Measurements from ENCODE around the gene WNT2B. TPM values are rescaled to one million over a fixed set of nuclear protein-coding genes. Genes with fewer than 3 reads are reported as not detected.

Gene WNT2B
- polyA plus RNA-seq, 1 of the 3 experiments (the other 2 are of a cell fraction): 4.3 TPM

DNA sequence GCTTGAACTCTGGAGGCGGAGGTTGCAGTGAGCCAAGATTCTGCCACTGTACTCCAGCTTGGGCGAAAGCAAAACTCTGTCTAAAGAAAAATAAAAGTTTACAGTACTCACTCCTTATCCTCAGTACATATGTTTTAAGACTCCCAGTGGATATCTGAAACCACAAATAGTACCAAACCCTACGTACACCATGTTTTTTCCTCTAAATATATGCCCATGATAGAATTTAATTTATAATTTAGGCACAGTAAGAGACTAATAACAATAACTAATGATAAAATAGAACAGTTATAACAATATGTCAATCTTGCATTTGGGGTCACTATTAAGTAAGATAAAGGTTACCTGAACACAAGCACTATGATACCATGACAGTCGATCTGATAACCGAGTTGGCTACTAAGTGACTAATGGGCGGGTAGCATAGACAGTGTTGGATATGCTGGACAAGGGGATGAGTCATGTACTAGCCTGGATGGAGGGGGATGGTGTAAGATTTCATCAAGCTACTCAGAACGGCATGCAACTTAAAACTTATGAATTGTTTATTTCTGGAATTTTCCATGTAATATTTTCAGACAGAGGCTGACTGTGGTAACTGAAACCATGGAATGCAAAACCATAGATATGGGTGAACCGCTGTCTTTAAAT lies 66.5 kb downstream of the WNT2B start:
- Histone ChIP-seq H3K4me2 (0 out of 2 replicates have a peak overlapping the region, but pooled peaks have one; percentile 2), H3K27ac (ENCODE audit: low read depth in 2 of 2, low read length in 1 of 2) (peak overlapping the region; percentile 0 to 57; a peak in 3 of 4 replicates)
- DNase-seq: no peak
- TF ChIP-seq CTCF (IDR thresholded peaks at IDR 0.05) (no peak), MAX (IDR thresholded peaks at IDR 0.05; ENCODE audit: low read depth) (peak; percentile 48; the same call in 1 of the 2 replicates), RCOR1 (IDR thresholded peaks at IDR 0.05; ENCODE audit: low read length) (no peak), YY1 (IDR thresholded peaks at IDR 0.05; ENCODE audit: low read depth) (no peak; the same call in 1 of the 2 replicates), RFX5 (IDR thresholded peaks at IDR 0.05; ENCODE audit: low read length) (no peak), EZH2phosphoT487 (IDR thresholded peaks at IDR 0.05; ENCODE audit: borderline replicate concordance, low read depth) (no peak), JUND (IDR thresholded peaks at IDR 0.05) (peak; percentile 94), FOSL2 (IDR thresholded peaks at IDR 0.05; ENCODE audit: borderline replicate concordance, low read depth) (peak; percentile 95), EP300 (IDR thresholded peaks at IDR 0.05; ENCODE audit: borderline replicate concordance in 1 of 2, low read depth in 1 of 2, low read length in 1 of 2) (peak in 1 of 2 experiments; percentile 69; a peak in 1 of 4 replicates), MXI1 (IDR thresholded peaks at IDR 0.05; ENCODE audit: low read depth, low read length) (no peak), TAF1 (IDR thresholded peaks at IDR 0.05; ENCODE audit: borderline replicate concordance, low read depth, low read length) (no peak), CHD2 (IDR thresholded peaks at IDR 0.05; ENCODE audit: low read length, partially characterized antibody) (no peak), USF2 (IDR thresholded peaks at IDR 0.05; ENCODE audit: borderline replicate concordance, low read depth, low read length) (no peak), PBX3 (IDR thresholded peaks at IDR 0.05) (peak; percentile 92), SMC3 (IDR thresholded peaks at IDR 0.05; ENCODE audit: low read depth, low read length) (no peak), POLR2AphosphoS5 (IDR thresholded peaks at IDR 0.05; ENCODE audit: low read depth, low read length) (peak; percentile 60; the same call in 1 of the 2 replicates)
- TF ChIP-seq, protein P1, sequence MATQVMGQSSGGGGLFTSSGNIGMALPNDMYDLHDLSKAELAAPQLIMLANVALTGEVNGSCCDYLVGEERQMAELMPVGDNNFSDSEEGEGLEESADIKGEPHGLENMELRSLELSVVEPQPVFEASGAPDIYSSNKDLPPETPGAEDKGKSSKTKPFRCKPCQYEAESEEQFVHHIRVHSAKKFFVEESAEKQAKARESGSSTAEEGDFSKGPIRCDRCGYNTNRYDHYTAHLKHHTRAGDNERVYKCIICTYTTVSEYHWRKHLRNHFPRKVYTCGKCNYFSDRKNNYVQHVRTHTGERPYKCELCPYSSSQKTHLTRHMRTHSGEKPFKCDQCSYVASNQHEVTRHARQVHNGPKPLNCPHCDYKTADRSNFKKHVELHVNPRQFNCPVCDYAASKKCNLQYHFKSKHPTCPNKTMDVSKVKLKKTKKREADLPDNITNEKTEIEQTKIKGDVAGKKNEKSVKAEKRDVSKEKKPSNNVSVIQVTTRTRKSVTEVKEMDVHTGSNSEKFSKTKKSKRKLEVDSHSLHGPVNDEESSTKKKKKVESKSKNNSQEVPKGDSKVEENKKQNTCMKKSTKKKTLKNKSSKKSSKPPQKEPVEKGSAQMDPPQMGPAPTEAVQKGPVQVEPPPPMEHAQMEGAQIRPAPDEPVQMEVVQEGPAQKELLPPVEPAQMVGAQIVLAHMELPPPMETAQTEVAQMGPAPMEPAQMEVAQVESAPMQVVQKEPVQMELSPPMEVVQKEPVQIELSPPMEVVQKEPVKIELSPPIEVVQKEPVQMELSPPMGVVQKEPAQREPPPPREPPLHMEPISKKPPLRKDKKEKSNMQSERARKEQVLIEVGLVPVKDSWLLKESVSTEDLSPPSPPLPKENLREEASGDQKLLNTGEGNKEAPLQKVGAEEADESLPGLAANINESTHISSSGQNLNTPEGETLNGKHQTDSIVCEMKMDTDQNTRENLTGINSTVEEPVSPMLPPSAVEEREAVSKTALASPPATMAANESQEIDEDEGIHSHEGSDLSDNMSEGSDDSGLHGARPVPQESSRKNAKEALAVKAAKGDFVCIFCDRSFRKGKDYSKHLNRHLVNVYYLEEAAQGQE (IDR thresholded peaks at IDR 0.05; ENCODE audit: low read depth, low read length): 0 out of 2 replicates have a peak, but pooled peaks have one; percentile 48
- TF ChIP-seq, protein P2, sequence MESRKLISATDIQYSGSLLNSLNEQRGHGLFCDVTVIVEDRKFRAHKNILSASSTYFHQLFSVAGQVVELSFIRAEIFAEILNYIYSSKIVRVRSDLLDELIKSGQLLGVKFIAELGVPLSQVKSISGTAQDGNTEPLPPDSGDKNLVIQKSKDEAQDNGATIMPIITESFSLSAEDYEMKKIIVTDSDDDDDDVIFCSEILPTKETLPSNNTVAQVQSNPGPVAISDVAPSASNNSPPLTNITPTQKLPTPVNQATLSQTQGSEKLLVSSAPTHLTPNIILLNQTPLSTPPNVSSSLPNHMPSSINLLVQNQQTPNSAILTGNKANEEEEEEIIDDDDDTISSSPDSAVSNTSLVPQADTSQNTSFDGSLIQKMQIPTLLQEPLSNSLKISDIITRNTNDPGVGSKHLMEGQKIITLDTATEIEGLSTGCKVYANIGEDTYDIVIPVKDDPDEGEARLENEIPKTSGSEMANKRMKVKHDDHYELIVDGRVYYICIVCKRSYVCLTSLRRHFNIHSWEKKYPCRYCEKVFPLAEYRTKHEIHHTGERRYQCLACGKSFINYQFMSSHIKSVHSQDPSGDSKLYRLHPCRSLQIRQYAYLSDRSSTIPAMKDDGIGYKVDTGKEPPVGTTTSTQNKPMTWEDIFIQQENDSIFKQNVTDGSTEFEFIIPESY (IDR thresholded peaks at IDR 0.05; ENCODE audit: borderline replicate concordance, low read depth): no peak
- TF ChIP-seq, protein P3, sequence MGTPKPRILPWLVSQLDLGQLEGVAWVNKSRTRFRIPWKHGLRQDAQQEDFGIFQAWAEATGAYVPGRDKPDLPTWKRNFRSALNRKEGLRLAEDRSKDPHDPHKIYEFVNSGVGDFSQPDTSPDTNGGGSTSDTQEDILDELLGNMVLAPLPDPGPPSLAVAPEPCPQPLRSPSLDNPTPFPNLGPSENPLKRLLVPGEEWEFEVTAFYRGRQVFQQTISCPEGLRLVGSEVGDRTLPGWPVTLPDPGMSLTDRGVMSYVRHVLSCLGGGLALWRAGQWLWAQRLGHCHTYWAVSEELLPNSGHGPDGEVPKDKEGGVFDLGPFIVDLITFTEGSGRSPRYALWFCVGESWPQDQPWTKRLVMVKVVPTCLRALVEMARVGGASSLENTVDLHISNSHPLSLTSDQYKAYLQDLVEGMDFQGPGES (IDR thresholded peaks at IDR 0.05; ENCODE audit: low read depth, low read length): no peak

More for the DNA sequence above, 66.5 kb downstream of the WNT2B start:
- Histone ChIP-seq H3K27me3 (ENCODE audit: insufficient read depth) (no peaks in the 10 kb centered on the region), H4K20me1 (ENCODE audit: insufficient read depth) (no peaks in the 10 kb centered on the region), H3K9ac (no peak overlapping the region), H3K4me1 (ENCODE audit: control insufficient read depth in 1 of 2, insufficient read depth in 2 of 2, low read depth in 1 of 2, low read length in 1 of 2) (peaks cover 0 to 12% of the 10 kb centered on the region in 2 experiments; a peak in 1 of 4 replicates), H2AFZ (ENCODE audit: low read depth) (no peak overlapping the region), H3K4me3 (ENCODE audit: low read depth in 2 of 2, low read length in 1 of 2) (no peak overlapping the region), H3F3A (replicated peaks; ENCODE audit: insufficient read depth) (peaks cover 19% of the 10 kb centered on the region), H3K9me3 (no peaks in the 10 kb centered on the region), H3K36me3 (replicated peaks in 1 of 2; ENCODE audit: control insufficient read depth in 1 of 2, insufficient read depth in 2 of 2, low read length in 1 of 2) (peaks cover 16 to 49% of the 10 kb centered on the region in 2 experiments), H3K9me2 (no peaks in the 10 kb centered on the region), H3K79me2 (ENCODE audit: insufficient read depth) (no peaks in the 10 kb centered on the region; the same call in 1 of the 2 replicates)
- ChIA-PET CTCF (no interaction called here), POLR2A (no interaction called here)
- 41% methylated on average over 8 of the region's 8 CpGs for WGBS (ENCODE audit: low lambda C conversion rate)
